Fibroblast of mammary gland (primary cell): Measurements from ENCODE around the gene WIPF3.

Experiments
- DNase-seq: peaks from one replicate; pipeline ENCODE4 v3.0.0-alpha.2; 2010; ENCODE audit warnings: low read depth
- H3K4me3 ChIP-seq: 2 replicates; pipeline ENCODE4 v1.5.1; 2011; ENCODE audit warnings: low read depth, mild to moderate bottlenecking, low read length, moderate library complexity; ENCODE audit not compliant: control insufficient read depth
- CTCF ChIP-seq: conservative IDR thresholded peaks from 2 replicates; pipeline ENCODE4 v1.5.1; 2011; ENCODE audit warnings: low read depth, low read length, inconsistent platforms; ENCODE audit not compliant: control insufficient read depth, insufficient read depth

WIPF3 gene, protein sequence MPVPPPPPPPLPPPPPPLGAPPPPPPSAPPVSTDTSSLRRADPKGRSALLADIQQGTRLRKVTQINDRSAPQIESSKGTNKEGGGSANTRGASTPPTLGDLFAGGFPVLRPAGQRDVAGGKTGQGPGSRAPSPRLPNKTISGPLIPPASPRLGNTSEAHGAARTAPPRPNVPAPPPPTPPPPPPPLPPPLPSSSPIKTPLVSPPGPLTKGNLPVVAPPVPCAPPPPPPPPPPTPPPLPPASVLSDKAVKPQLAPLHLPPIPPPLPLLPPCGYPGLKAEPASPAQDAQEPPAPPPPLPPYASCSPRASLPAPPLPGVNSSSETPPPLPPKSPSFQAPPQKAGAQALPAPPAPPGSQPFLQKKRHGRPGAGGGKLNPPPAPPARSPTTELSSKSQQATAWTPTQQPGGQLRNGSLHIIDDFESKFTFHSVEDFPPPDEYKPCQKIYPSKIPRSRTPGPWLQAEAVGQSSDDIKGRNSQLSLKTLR

GRCh38 chr7:29806208-29806994, at the start of gene WIPF3:
Gene WIPF3 (plus strand): TSS chr7:29806508. CDS start chr7:29834725, 28,217 bp downstream.
- TF ChIP-seq CTCF = no peak
- no peak within 1 kb of the TSS for H3K4me3 ChIP-seq
- DNase-seq = no peak

DNA sequence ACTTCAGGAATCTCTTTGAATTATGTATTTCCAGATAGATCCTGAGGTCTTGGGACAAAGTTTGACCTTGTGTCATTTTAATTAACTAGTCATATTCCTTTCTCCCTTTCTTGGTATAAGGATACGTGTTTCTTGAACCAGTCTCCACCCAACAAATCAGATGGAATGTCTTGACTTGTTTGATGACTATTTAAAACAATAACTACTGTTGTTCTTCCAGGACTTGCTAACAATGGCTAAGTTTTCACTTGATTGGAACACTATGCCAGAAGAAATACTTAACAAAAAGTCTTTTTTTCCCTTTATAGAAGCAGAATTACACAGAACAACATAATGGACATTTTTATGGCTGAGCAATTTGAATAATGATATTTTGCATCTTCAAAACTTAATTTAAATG, 43.0 kb upstream of the WIPF3 start:
- no peak overlapping the region for H3K4me3 ChIP-seq
- TF ChIP-seq CTCF = no peak
- DNase-seq = no peak

GRCh38 chr7:29764227-29764626, 42.1 kb upstream of the WIPF3 start:
- H3K4me3 ChIP-seq = no peak overlapping the region
- no peak for TF ChIP-seq CTCF

DNA sequence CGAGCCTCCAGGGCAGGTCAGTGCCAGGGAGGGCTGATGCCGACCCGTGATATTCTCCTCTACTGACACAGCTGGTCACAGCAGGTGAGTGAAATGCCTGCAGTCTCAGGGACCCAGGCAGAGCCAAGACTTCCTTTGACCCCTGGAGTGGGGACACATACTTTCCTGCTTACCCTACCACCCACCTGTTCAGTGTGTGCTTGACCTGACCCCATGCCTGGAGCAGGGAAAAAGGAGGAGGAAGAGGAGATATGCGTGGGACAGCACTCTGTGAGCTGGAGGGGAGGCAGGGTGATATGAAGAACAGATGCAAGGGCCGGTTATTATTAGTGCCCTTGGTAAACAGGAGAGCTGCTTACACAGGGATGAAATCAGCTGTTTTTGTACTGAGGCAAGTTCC, 40.8 kb upstream of the WIPF3 start:
- no peak overlapping the region for H3K4me3 ChIP-seq
- DNase-seq = no peak
- no peak for TF ChIP-seq CTCF

More at GRCh38 chr7:29764227-29764626, 42.1 kb upstream of the WIPF3 start:
- no peak for DNase-seq

- DNase-seq = no peak
- TF ChIP-seq CTCF = no peak
- H3K4me3 ChIP-seq = no peak overlapping the region
These were observed 35.9 kb upstream of the WIPF3 start for GRCh38 chr7:29770371-29770770.

DNA sequence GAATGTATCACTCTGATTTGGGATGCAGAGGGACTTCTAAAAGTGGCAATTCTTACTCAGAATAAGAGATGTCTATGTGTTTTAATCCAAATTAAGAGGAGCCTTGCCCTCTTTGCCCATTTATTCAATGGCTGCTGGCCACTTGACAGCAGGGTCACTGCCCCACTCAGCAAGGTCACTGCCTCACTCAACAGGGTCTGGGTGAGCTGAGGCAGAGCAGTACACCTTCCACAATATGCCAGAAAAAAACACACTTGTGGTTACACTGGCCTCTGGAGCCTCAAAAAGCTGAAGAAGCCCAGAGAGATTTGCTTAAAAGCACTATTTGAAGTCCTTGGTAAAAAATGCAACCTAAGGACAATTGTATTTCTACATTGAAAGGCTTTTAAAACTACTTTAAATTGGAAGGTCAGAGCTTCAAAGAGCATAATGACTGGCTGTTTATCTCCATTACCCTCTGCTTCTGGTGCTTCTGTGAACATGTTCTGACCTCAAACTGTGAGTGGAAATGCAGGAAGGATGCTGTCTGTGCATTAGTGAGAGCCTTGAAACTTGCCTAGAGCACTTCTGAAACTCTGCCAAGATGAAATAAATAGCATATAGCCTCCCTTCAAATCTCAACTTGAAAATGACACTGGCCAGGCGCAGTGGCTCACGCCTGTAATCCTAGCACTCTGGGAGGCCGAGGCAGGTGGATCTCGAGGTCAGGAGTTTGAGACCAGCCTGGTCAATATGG, 35.1 kb upstream of the WIPF3 start:
- no peak for DNase-seq
- H3K4me3 ChIP-seq = no peak overlapping the region
- no peak for TF ChIP-seq CTCF
